GM12864 (cell line): ENCODE measurements around the gene OR4A47.
"Not testable (repeated sequence)": the region's sequence is repeated elsewhere in the genome, so short reads cannot be mapped to it uniquely, and the experiment has no call there.

Experiments used
- DNase-seq: peaks from one replicate; pipeline ENCODE4 v3.0.0-alpha.2; 2011; ENCODE audit warnings: low read depth
- H3K4me3 ChIP-seq: 2 replicates; pipeline ENCODE4 v1.5.1; 2011; ENCODE audit warnings: mild to moderate bottlenecking, low read depth, low read length, control low read depth
- CTCF ChIP-seq: IDR thresholded peaks from 2 replicates; pipeline ENCODE4 v1.5.1; 2011; ENCODE audit warnings: low read depth, mild to moderate bottlenecking, moderate library complexity, low read length, control low read depth, inconsistent platforms; ENCODE audit errors: missing control alignments

OR4A47 gene

GRCh38 chr11:48488493-48488892 lies at the start of gene OR4A47:
TSS of gene OR4A47 (plus strand) at chr11:48488793. CDS start at chr11:48488793, 0 bp downstream.
- not testable (repeated sequence) for DNase-seq, H3K4me3 ChIP-seq

- DNase-seq, H3K4me3 ChIP-seq: not testable (repeated sequence)
Measured at GRCh38 chr11:48455909-48456308, 32.7 kb upstream of the OR4A47 start.

GRCh38 chr11:48473966-48474365 lies 14.6 kb upstream of the OR4A47 start:
- not testable (repeated sequence) for H3K4me3 ChIP-seq, DNase-seq

- not testable (repeated sequence) for H3K4me3 ChIP-seq, DNase-seq
Measured at GRCh38 chr11:48474703-48475102, 13.9 kb upstream of the OR4A47 start.

GRCh38 chr11:48506169-48506568 lies 17.6 kb downstream of the OR4A47 start:
- not testable (repeated sequence) for DNase-seq, H3K4me3 ChIP-seq

- no peak for TF ChIP-seq CTCF
- DNase-seq, result no peak
- no peak overlapping the region for H3K4me3 ChIP-seq
Measured at GRCh38 chr11:48538991-48539390, 50.4 kb downstream of the OR4A47 start.
